Colonic mucosa (tissue), 4 donors: ENCODE measurements around the gene GON4L. TPM values are rescaled to one million over a fixed set of nuclear protein-coding genes. Genes with fewer than 3 reads are reported as not detected.
A peak's percentile ranks its signal among the peaks of the same experiment; 100 is the strongest.

Experiments used
- DNase-seq: peaks from one replicate; pipeline ENCODE4 v3.0.0-alpha.2; 2020
- H3K27ac ChIP-seq: fragments of 200-600 bp; one replicate; pipeline ENCODE4 v1.8.0; 2021
- H3K27me3 ChIP-seq: fragments of 200-600 bp; one replicate; pipeline ENCODE4 v1.8.0; 2021
- H3K36me3 ChIP-seq: fragments of 200-600 bp; one replicate; pipeline ENCODE4 v1.8.0; 2021
- H3K4me1 ChIP-seq: fragments of 200-600 bp; one replicate; pipeline ENCODE4 v1.8.0; 2021; ENCODE audit warnings: mild to moderate bottlenecking
- H3K4me3 ChIP-seq: fragments of 200-600 bp; one replicate; pipeline ENCODE4 v1.8.0; 2021
- H3K9ac ChIP-seq, 2 donors: one replicate each; pipeline ENCODE4 v1.7.0; 2013; ENCODE audit warnings: control low read depth in 2 of 2, low read depth in 2 of 2, low read length in 2 of 2
- H3K9me3 ChIP-seq: fragments of 200-600 bp; one replicate; pipeline ENCODE4 v1.8.0; 2021
- intact Hi-C: fragments of 100-400 bp; cut with DNase I; formaldehyde crosslinking; loops from one replicate; pipeline ENCODE4 v1.14.1; 2022
- total RNA-seq, 2 donors: library from RNA; stranded (reverse); fragmentation: NEBNext Ultra II Directional in 1 of 2; extraction: Animal tissue kit (Norgen Biotek cat#: 25700) in 1 of 2; gene quantifications; one replicate each; pipeline ENCODE4 v1.2.1, GENCODE V29; 2021
- TF ChIP-seq, protein P1 (sequence below): fragments of 200-600 bp; IDR thresholded peaks from one replicate; pipeline ENCODE4 v1.8.0; 2022; ENCODE audit warnings: antibody characterized with exemption, mild to moderate bottlenecking
- donor health status: healthy.
- donor health status: DM: no; HTN: no; CAD: no.
- donor health status: DM: no; HTN: no; CAD: no.

The GON4L gene
- total RNA-seq, 2 donors from 2014 or later, result 33.3 to 34.7 TPM

DNA sequence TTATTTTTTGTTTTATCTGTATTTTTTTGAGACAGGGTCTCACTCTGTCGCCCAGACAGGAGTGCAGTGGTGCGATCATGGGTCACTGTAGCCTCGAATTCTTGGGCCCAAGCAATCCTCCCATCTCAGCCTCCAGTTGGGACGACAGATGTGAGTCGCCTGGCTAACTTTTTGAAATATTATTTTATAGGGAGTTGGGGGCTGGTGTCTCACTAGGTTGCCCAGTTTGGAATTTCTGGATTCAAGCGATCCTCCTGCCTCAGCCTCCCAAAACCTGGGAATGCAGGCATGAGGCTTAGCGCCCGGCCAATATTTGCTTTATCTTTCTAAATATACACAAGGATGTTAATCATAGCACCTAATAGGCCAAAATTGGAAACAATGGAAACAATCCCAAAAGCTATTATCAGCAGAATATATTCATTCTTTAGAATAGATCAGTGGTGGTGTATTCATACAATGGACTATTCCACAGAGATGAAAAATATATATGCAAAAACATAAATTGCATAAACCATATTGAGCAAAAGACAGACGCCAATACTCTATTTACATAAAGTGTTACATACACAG, 112.2 kb downstream of the GON4L start:
- DNase-seq, result no peak
- no peaks in the 10 kb centered on the region for H3K4me1 ChIP-seq
- H3K27ac ChIP-seq, result peak overlapping the region; percentile 69
- no peaks in the 10 kb centered on the region for H3K36me3 ChIP-seq
- H3K4me3 ChIP-seq, result peak overlapping the region; percentile 71
- TF ChIP-seq, protein P1, sequence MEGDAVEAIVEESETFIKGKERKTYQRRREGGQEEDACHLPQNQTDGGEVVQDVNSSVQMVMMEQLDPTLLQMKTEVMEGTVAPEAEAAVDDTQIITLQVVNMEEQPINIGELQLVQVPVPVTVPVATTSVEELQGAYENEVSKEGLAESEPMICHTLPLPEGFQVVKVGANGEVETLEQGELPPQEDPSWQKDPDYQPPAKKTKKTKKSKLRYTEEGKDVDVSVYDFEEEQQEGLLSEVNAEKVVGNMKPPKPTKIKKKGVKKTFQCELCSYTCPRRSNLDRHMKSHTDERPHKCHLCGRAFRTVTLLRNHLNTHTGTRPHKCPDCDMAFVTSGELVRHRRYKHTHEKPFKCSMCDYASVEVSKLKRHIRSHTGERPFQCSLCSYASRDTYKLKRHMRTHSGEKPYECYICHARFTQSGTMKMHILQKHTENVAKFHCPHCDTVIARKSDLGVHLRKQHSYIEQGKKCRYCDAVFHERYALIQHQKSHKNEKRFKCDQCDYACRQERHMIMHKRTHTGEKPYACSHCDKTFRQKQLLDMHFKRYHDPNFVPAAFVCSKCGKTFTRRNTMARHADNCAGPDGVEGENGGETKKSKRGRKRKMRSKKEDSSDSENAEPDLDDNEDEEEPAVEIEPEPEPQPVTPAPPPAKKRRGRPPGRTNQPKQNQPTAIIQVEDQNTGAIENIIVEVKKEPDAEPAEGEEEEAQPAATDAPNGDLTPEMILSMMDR, result no peak
- peak overlapping the region; percentile 76 to 82 for H3K9ac ChIP-seq
- intact Hi-C loops, result no loop called here
- no peaks in the 10 kb centered on the region for H3K9me3 ChIP-seq
- no peaks in the 10 kb centered on the region for H3K27me3 ChIP-seq

DNA sequence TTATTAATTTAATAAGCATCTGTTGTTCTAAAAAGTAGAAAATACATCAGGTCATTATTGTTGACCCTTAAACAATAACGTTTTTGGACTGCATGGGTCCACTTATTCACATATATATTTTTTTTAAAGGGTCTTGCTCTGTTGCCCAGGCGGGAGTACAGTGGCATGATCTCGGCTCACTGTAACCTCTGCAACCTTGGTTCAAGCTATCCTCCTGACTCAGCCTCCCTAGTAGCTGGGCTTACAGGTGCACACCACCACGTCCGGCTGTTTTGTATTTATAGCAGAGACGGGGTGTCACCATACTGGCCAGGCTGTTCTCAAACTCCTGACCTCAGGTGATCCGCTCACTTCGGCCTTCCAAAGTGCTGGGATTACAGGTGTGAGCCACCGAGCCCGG, 115.1 kb downstream of the GON4L start:
- Histone ChIP-seq H3K36me3 (no peaks in the 10 kb centered on the region), H3K9ac (no peak overlapping the region), H3K9me3 (no peaks in the 10 kb centered on the region), H3K27ac (no peak overlapping the region), H3K4me1 (no peaks in the 10 kb centered on the region), H3K27me3 (no peaks in the 10 kb centered on the region), H3K4me3 (no peak overlapping the region)
- intact Hi-C loops, result no loop called here
- TF ChIP-seq, protein P1, result no peak
- no peak for DNase-seq

DNA sequence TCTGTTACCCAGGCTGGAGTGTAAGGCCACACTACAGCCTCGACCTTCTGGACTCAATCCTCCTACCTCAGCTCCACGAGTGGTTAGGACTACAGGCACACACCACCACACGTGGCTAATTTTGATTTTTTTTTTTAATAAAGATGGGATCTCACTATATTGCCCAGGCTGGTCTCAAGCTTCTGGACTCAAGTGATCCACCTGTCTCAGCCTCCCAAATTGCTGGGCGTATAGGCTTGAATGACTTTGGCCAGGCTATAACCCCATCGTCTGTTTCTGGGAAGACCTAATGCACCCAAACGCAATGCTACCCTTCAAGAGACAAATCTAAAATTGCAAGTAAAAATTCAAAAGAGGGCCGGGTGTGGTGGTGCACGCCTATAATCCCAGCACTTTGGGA, 116.0 kb downstream of the GON4L start:
- no peaks in the 10 kb centered on the region for H3K9me3 ChIP-seq
- no peaks in the 10 kb centered on the region for H3K36me3 ChIP-seq
- no peaks in the 10 kb centered on the region for H3K27me3 ChIP-seq
- no peak overlapping the region for H3K27ac ChIP-seq
- H3K9ac ChIP-seq, result no peak overlapping the region
- H3K4me3 ChIP-seq, result no peak overlapping the region
- intact Hi-C loops, result no loop called here
- TF ChIP-seq, protein P1, result no peak
- H3K4me1 ChIP-seq, result no peaks in the 10 kb centered on the region
- DNase-seq, result no peak

DNA sequence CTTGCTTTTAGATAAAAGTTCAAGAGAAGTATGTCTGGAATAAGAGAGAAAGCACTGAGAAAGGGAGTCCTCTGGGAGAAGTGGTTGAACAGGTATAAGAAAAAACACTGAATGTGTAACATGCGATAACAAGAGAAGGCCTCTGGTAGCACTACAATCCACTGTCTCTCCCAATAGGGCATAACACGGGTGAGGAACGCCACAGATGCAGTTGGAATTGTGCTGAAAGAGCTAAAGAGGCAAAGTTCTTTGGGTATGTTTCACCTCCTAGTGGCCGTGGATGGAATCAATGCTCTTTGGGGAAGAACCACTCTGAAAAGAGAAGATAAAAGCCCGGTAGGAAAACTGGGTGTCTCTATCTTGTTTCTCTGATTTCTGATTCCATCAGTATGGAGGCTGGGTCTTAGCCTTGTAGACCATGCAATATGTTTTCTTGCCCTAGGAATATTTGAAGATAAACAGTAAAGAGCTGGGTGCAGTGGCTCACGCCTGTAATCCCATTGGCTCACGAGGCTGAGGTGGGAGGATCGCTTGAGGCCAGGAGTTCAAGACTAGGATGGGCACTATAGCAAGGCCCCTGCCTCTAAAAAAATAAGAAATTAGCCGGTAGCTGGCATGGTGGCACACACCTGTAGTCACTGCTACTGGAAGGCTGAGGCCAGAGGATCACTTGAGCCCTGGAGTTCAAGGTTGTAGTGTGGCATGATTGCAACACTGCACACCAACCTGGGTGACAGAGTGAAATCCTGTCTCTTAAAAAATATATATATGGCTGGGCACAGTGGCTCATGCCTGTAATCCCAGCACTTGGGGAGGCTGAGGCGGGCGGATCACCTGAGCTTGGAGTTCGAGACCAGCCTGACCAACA, 127.7 kb downstream of the GON4L start:
- Histone ChIP-seq H3K9ac (no peak overlapping the region), H3K36me3 (no peaks in the 10 kb centered on the region), H3K4me1 (no peaks in the 10 kb centered on the region), H3K27ac (no peak overlapping the region), H3K4me3 (no peak overlapping the region), H3K27me3 (no peaks in the 10 kb centered on the region), H3K9me3 (no peaks in the 10 kb centered on the region)
- TF ChIP-seq, protein P1, result peak; percentile 55
- DNase-seq, result peak; percentile 46
- intact Hi-C loops, result no loop called here

DNA sequence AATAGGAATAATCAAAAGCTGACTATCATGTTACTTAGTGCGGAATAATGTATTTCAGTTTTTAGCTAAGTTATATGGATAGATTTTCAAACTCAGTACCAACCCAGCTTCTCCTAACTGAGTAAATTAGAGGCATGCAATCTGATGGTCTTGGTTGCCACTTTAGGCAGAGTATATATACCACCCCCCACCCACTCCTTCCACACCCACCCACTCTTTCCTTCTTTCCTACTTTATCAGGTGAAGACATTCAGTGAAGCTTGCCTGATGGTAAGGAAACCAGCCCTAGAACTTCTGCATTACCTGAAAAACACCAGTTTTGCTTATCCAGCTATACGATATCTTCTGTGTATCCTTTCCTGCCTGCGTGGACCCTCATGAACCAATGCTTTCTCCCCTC, 131.9 kb downstream of the GON4L start:
- DNase-seq, result no peak
- TF ChIP-seq, protein P1, result no peak
- Histone ChIP-seq H3K9ac (no peak overlapping the region), H3K4me1 (no peaks in the 10 kb centered on the region), H3K9me3 (no peaks in the 10 kb centered on the region), H3K4me3 (no peak overlapping the region), H3K36me3 (peaks cover 3% of the 10 kb centered on the region), H3K27me3 (no peaks in the 10 kb centered on the region), H3K27ac (no peak overlapping the region)
- intact Hi-C loops, result no loop called here
